HUDEP-2 (cell line): ENCODE measurements around the gene KREMEN1.
"Not testable (repeated sequence)": the region's sequence is repeated elsewhere in the genome, so short reads cannot be mapped to it uniquely, and the experiment has no call there.

Source experiments
- DNase-seq, 76 experiments: peaks; one replicate each; lab custom pipeline; 2025; ENCODE audit not compliant: unreplicated experiment in 76 of 76; lab: John Stamatoyannopoulos, UW

Gene KREMEN1

GRCh38 chr22:29096736-29097669 is 24.2 kb downstream of the KREMEN1 start:
- DNase-seq: peak in 74 of 76 experiments; percentile 37 to 96 (median 85)

DNA sequence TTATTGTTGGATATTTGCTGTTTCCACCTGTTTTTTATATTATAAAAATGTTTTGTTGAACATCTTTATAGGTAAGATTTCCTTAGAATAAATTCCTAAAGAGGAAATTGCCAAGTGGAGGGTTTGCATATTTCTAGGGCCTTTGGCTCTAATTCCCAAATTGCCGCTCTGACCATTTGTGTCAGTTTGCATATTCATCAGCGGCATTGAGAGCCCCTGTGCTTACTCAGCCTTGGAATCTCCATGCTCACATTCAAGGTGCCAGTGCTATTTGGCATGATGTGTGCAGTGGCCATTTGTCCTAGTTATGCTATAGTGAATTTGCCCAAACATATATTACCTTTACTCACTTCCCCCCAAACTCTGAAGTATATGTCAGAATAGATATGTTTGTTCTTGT is 25.5 kb downstream of the KREMEN1 start:
- DNase-seq: no peak

DNA sequence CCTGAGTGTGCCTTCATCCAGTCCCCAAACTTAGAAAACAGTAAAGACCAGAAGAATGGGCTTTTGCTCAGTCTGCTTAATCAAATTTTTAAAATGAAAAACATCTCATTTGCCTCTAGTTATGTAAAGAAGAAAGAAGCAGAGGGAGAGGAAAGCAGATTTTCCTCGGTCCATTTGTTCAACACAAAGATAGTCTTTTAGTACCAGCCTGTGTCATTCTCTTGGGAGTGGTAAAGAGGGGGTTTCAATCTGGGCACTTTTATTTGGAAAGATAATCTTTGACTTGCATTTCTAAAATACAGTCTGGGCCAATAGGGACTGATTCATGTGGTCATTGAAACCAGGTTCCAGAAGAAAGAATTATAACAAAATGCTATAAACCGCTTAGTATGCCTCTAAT is 29.5 kb downstream of the KREMEN1 start:
- no peak for DNase-seq

- peak in 1 of 76 experiments; percentile 10 for DNase-seq
Measured at GRCh38 chr22:29103121-29103520, 30.3 kb downstream of the KREMEN1 start.

GRCh38 chr22:29105468-29105867 is 32.6 kb downstream of the KREMEN1 start:
- DNase-seq: no peak

DNA sequence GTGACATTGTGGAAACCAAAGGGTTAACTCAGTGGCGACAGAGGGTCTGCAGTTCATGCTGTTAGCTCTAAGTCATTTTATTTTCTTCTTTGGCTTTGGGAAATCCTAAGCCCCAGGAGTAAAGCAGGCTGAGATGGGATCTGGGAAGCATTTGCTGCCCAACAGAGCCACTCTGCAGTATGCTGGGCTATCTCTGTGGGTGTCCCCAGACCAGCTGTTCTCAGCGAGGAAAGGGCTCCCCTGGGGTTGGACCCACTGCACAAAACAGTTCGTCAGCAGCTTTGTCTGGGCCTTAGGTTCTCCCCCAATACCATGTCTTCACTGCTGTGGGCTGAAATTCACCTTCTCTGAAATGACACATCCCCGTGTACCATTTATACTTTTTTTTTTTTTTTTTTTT is 34.0 kb downstream of the KREMEN1 start:
- no peak for DNase-seq

DNA sequence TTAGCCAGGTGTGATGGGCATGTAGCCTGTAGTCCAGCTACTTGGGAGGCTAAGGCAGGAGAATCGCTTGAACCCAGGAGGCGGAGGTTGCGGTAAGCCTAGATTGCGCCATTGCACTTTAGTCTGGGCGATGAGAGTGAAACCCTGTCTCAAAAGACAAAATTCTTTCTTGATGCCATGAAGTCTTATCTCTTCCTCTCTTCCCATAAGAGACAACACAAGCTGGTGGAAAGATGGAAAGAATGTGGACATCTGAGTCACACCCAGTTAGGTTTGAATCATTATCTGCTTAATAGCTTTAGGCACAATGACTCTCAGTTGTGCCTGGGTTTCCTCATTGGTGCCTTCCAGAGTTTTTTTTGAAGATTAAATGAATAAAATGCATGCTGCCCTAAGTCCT is 35.3 kb downstream of the KREMEN1 start:
- DNase-seq: no peak

DNA sequence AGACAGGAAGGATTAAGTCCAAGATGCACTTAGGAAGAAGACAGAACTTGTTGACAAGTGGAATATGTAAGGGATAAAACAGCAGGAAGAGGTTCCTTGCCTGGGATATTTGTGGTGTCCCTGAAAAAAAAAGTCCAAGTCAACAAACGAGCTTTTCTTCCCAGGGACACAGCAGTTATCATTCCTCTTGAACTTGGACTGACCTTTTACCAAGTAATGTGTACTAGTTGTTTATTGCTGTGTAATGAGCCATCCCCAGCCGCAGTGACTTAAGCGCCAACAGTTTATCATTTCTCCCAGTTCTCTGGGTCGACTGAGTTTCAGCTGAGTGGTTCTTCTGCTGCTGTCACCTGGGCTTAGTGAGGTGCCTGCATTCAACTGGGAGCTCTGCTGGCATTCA is 37.0 kb downstream of the KREMEN1 start:
- DNase-seq: no peak

DNA sequence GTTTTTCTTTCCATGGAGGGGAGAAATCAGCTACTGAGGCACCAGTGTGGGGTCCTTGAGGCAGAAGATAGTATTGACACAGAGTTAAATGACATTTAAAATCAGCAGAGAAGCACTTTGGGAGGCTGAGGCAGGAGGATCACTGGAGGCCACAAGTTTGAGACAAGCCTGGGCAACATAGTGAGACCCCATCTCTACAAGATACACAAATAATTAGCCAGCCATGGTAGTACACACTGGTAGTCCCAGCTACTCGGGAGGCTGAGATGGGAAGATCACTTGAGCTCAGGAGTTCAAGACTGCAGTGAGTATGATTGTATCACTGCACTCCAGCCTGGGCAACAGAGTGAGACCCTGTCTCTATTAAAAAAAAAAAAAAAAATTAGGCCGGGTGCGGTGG is 38.1 kb downstream of the KREMEN1 start:
- DNase-seq: no peak

GRCh38 chr22:29112121-29112520 is 39.3 kb downstream of the KREMEN1 start:
- DNase-seq: no peak

- no peak for DNase-seq
Measured at GRCh38 chr22:29112681-29113080, 39.8 kb downstream of the KREMEN1 start.

DNA sequence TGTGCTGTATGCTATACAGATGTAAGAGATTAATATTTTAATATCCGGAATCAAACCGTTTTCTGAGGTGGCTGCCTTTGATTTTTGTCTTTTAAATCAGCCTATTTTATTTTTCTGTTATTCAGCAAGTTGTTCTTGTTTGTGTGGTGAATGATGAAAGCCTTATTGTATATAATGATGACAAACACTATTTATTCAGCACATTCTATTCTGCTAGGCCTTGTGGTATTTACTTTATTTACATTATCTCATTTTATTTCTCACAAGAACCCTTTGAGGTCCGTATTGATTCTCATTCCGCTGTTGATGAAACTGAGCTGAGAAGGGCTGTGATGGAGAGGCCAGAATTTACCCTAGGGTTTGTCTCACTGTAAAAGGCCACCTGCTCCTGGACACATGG is 40.5 kb downstream of the KREMEN1 start:
- DNase-seq: no peak

GRCh38 chr22:29114392-29114791 is 41.6 kb downstream of the KREMEN1 start:
- no peak for DNase-seq

DNA sequence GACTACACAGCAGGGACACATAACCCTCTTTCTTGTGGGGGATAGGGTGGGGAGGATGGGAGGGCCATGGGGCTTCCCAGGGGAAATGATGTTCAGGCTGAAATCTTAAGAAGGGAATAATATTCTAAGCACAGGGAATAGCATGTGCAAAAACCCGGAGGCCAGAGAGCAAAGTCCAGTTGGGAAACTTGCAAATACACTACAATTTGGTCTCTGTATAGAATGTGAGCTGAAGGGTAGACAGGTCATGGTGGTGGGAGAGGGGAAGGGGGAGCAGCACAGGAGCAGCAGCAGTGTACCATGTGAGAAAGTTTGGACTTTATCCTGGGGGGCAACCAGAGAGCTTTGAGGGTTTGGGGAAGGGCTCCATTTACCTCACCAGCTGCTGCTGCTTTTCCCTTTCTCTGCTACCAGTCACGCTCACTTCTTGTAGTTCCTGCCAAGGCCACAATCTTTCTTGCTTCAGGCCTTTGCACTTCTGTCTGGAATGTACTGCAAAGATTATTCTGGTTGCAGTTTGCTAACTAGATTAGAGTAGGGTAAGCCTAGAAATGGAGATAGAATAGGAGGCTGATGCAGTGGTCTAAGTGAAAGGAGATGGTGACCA is 43.0 kb downstream of the KREMEN1 start:
- DNase-seq: peak in 3 of 76 experiments; percentile 6 to 16 (median 9)

DNA sequence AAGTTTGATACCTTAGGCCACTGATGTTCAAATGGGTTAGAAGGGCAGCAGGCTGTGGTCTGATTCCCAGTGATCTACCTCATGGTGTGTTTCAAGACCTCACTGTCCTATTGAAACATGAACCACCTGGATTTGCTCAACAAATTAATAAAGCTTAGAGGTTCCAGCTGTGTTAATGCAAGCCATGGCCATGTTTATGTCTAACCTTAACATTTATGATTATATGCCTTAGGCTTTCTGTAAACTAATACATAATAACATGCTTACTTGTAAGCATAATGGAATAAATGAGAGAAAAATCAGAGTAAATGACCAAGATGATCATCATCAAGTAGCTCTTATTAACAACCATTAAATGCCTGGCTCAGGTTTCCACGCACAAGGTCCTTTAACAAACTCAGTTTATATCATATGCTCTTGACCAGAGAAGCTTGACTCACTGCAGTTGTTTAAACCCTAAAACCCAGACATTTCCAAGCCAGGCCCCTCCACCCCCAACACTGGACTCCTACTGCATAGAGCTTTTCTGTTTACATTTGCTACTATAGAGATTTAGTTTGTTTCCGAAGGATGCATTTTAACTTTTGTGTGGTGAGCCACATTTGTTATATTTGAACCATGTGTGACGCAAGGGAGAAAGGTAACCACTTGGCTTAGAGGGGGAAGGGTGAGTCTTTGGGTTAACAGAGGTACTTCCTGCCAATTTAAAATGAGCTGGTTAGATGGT is 43.7 kb downstream of the KREMEN1 start:
- DNase-seq: no peak

- no peak for DNase-seq
Measured at GRCh38 chr22:29117799-29118477, 45.1 kb downstream of the KREMEN1 start.

DNA sequence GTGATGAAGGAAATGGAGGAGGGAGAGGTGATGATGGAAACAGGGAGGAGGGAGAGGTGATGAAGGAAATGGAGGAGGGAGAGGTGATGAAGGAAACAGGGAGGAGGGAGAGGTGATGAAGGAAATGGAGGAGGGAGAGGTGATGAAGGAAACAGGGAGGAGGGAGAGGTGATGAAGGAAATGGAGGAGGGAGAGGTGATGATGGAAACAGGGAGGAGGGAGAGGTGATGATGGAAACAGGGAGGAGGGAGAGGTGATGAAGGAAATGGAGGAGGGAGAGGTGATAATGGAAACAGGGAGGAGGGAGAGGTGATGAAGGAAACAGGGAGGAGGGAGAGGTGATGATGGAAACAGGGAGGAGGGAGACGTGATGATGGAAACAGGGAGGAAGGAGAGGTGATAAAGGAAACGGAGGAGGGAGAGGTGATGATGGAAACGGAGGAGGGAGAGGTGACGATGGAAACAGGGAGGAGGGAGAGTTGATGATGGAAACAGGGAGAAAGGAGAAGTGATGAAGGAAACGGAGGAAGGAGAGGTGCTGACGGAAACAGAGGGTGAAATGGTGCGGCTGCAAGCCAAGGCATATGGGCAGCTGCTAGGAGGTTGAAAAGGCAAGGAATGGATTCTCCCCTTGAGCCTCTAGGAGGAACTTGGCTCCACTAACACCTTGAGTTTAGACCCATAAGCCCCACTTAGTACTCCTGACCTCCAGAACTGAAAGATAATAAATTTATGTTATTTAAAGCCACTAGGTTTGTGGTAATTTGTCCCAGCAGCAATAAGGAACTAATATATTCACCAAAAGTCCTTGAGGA is 47.5 kb downstream of the KREMEN1 start:
- not testable (repeated sequence) for DNase-seq

- DNase-seq: no peak
Measured at GRCh38 chr22:29121124-29121523, 48.3 kb downstream of the KREMEN1 start.

DNA sequence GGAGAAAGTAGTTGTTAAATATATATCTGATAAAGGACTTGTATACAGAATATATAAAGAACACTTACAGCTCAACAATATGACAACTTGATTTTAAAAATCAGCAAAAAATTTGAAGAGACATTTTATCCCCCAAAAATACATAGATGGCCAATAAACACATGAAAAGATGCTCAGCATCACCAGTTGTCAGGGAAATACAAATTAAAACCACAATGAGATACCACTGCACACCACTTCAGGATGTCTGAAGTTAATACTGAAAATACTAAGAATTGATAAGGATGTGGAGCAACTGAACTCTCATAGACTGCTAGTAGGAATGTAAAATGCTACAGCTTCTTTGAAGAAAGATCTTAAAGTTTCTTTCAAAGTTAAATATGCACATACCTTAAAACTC is 49.2 kb downstream of the KREMEN1 start:
- no peak for DNase-seq
